Measurements from ENCODE around the gene PHKB. TPM values are rescaled to one million over a fixed set of nuclear protein-coding genes. Genes with fewer than 3 reads are reported as not detected.

The PHKB gene
- total RNA-seq, 1 experiment from 2014 or later = 83.4 TPM

- no TSS peak for BruUV-seq (replicated peaks)
- CTCF ChIA-PET = no interaction called here
- DNase-seq = no peak
- H3K9me3 Mint-ChIP-seq (ENCODE audit: low read depth, unreplicated experiment) = no peaks in the 10 kb centered on the region
- no peaks in the 10 kb centered on the region for H3K27me3 Mint-ChIP-seq (ENCODE audit: unreplicated experiment)
- no peaks in the 10 kb centered on the region for H3K4me1 Mint-ChIP-seq (ENCODE audit: low read depth, unreplicated experiment)
- no peak overlapping the region for H3K27ac Mint-ChIP-seq (ENCODE audit: unreplicated experiment)
- no peak for TF ChIP-seq CTCF (IDR thresholded peaks at IDR 0.05; ENCODE audit: unreplicated experiment)
- no peak overlapping the region for H3K4me3 Mint-ChIP-seq (ENCODE audit: low read depth, unreplicated experiment)
- intact Hi-C loops (cut with micrococcal nuclease; ENCODE audit: unreplicated experiment) = no loop called here
- H3K36me3 Mint-ChIP-seq (ENCODE audit: insufficient read depth, unreplicated experiment) = peaks cover 4% of the 10 kb centered on the region
Measured at GRCh38 chr16:47504599-47504998, 43.5 kb downstream of the PHKB start.

DNA sequence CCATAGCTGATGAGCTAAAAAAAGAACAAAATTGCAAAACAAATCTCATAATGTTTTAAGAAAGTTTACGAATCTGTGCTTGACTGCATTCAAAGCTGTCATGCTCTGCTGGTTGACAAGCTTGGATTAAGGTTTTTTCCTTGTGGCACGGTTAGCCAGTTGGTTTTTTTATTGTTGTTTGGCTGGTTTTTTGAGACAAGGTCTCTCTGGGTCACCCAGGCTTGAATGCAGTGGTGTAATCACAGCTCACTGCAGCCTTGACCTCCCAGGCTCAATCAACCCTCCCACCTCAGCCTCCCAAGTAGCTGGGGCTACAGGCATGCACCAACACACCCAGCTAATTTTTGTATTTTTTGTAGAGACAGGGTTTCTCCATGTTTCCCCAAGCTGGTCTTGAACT, 45.7 kb downstream of the PHKB start:
- CTCF ChIA-PET = no interaction called here
- no peaks in the 10 kb centered on the region for H3K4me1 Mint-ChIP-seq (ENCODE audit: low read depth, unreplicated experiment)
- intact Hi-C loops (cut with micrococcal nuclease; ENCODE audit: unreplicated experiment) = no loop called here
- H3K27me3 Mint-ChIP-seq (ENCODE audit: unreplicated experiment) = no peaks in the 10 kb centered on the region
- no peaks in the 10 kb centered on the region for H3K9me3 Mint-ChIP-seq (ENCODE audit: low read depth, unreplicated experiment)
- BruUV-seq (replicated peaks) = no TSS peak
- TF ChIP-seq CTCF (IDR thresholded peaks at IDR 0.05; ENCODE audit: unreplicated experiment) = no peak
- H3K27ac Mint-ChIP-seq (ENCODE audit: unreplicated experiment) = no peak overlapping the region
- no peaks in the 10 kb centered on the region for H3K36me3 Mint-ChIP-seq (ENCODE audit: insufficient read depth, unreplicated experiment)
- DNase-seq = no peak
- no peak overlapping the region for H3K4me3 Mint-ChIP-seq (ENCODE audit: low read depth, unreplicated experiment)

DNA sequence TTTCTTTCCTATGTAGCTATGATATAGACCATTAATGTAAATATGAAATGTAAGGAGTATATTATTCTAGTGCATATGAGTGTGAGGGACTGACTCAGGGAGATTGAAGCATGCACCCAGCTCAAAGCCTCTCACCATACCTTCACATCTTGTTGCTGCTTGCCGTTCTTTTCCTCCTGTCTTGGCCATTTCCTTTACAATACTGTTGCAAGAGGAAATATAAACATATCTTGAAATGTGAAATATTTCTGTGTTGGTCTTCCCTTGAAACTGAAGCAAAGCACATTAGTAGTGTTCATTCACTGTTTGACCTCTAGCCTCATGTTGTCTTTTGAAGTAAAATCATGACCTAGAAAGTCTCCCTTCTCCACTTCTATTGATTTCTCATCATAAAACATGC, 46.6 kb downstream of the PHKB start:
- BruUV-seq (replicated peaks) = no TSS peak
- Mint-ChIP-seq H3K4me1 (ENCODE audit: low read depth, unreplicated experiment) (no peaks in the 10 kb centered on the region), H3K4me3 (ENCODE audit: low read depth, unreplicated experiment) (no peak overlapping the region), H3K27me3 (ENCODE audit: unreplicated experiment) (no peaks in the 10 kb centered on the region), H3K27ac (ENCODE audit: unreplicated experiment) (no peak overlapping the region), H3K36me3 (ENCODE audit: insufficient read depth, unreplicated experiment) (no peaks in the 10 kb centered on the region), H3K9me3 (ENCODE audit: low read depth, unreplicated experiment) (no peaks in the 10 kb centered on the region)
- CTCF ChIA-PET = no interaction called here
- TF ChIP-seq CTCF (IDR thresholded peaks at IDR 0.05; ENCODE audit: unreplicated experiment) = no peak
- intact Hi-C loops (cut with micrococcal nuclease; ENCODE audit: unreplicated experiment) = no loop called here
- no peak for DNase-seq

GRCh38 chr16:47511882-47512281, 50.8 kb downstream of the PHKB start:
- no TSS peak for BruUV-seq (replicated peaks)
- intact Hi-C loops (cut with micrococcal nuclease; ENCODE audit: unreplicated experiment) = no loop called here
- CTCF ChIA-PET = no interaction called here

More at GRCh38 chr16:47511882-47512281, 50.8 kb downstream of the PHKB start:
- H3K36me3 Mint-ChIP-seq (ENCODE audit: insufficient read depth, unreplicated experiment) = no peaks in the 10 kb centered on the region
- no peak overlapping the region for H3K27ac Mint-ChIP-seq (ENCODE audit: unreplicated experiment)
- H3K9me3 Mint-ChIP-seq (ENCODE audit: low read depth, unreplicated experiment) = no peaks in the 10 kb centered on the region
- TF ChIP-seq CTCF (IDR thresholded peaks at IDR 0.05; ENCODE audit: unreplicated experiment) = no peak
- no peak for DNase-seq
- H3K4me1 Mint-ChIP-seq (ENCODE audit: low read depth, unreplicated experiment) = no peaks in the 10 kb centered on the region
- no peak overlapping the region for H3K4me3 Mint-ChIP-seq (ENCODE audit: low read depth, unreplicated experiment)
- H3K27me3 Mint-ChIP-seq (ENCODE audit: unreplicated experiment) = no peaks in the 10 kb centered on the region

All from Calu3 (cell line).